Karpas-422 (cell line): ENCODE results near the gene SKOR2. TPM values are rescaled to one million over a fixed set of nuclear protein-coding genes. Genes with fewer than 3 reads are reported as not detected.

ENCODE experiments used
- small RNA-seq: library from RNA; depleted of rRNA; stranded (forward); fragments of <200 nt; gene quantifications from one replicate; pipeline ENCODE3, GENCODE V24; 2014
- total RNA-seq: library from RNA; depleted of rRNA; stranded (reverse); fragments of >200 nt; shearing (Covaris generic); gene quantifications from 2 replicates; pipeline ENCODE4 v1.2.3, GENCODE V29; 2014; ENCODE audit warnings: low replicate concordance; rRNA removed

The SKOR2 gene
- total RNA-seq, 1 experiment from 2014 or later = not detected

Small RNAs within 50 kb of the gene (small RNA-seq; reads per million reads assigned to genes)
- gene RNU6-1131P = not detected

Other genes with a start within 250 kb of the SKOR2 start
- gene ELOA2, start 216.0 kb downstream of the SKOR2 start, total RNA-seq = not detected in 2 replicates
- gene HDHD2, start 101.2 kb downstream of the SKOR2 start, total RNA-seq = 39.2 and 42.9 TPM in 2 replicates
- 32.2 and 32.9 TPM in 2 replicates for gene IER3IP1, start 75.3 kb downstream of the SKOR2 start, total RNA-seq